Aorta (tissue), 5 donors: ENCODE measurements around the gene MPHOSPH9. TPM values are rescaled to one million over a fixed set of nuclear protein-coding genes. Genes with fewer than 3 reads are reported as not detected.
A peak's percentile ranks its signal among the peaks of the same experiment; 100 is the strongest.

ENCODE experiments used
- ATAC-seq: fragments of 200-7000 bp; cut with Tn5 transposase; one replicate; pipeline ENCODE4 v1.9.1; 2022; ENCODE audit warnings: moderate library complexity; ENCODE audit not compliant: low FRiP score
- DNase-seq, 2 donors: peaks; one replicate each; pipeline ENCODE4 v3.0.0-alpha.2; 2020
- H3K27ac ChIP-seq, 2 donors: one replicate each; pipeline ENCODE4 v1.5.1; 2013; ENCODE audit warnings: low read length in 2 of 2, mild to moderate bottlenecking in 2 of 2, moderate library complexity in 2 of 2, control low read depth in 1 of 2, inconsistent platforms in 1 of 2, low read depth in 1 of 2
- H3K27me3 ChIP-seq, 2 donors: one replicate each; pipeline ENCODE4 v1.6.1; 2013; ENCODE audit warnings: control low read depth in 1 of 2, low read length in 1 of 2, mild to moderate bottlenecking in 1 of 2, moderate library complexity in 1 of 2; ENCODE audit not compliant: insufficient read depth in 2 of 2, control insufficient read depth in 1 of 2
- H3K36me3 ChIP-seq, 2 donors: one replicate each; pipeline ENCODE4 v1.6.1; 2013; ENCODE audit warnings: control low read depth in 1 of 2, low read length in 1 of 2, mild to moderate bottlenecking in 1 of 2; ENCODE audit not compliant: insufficient read depth in 2 of 2, control insufficient read depth in 1 of 2
- H3K4me1 ChIP-seq, 2 donors: one replicate each; pipeline ENCODE4 v1.6.1; 2013; ENCODE audit warnings: low read length in 2 of 2, control low read depth in 1 of 2, mild to moderate bottlenecking in 1 of 2, moderate library complexity in 1 of 2; ENCODE audit not compliant: insufficient read depth in 2 of 2, control insufficient read depth in 1 of 2
- H3K4me3 ChIP-seq, 2 donors: one replicate each; pipeline ENCODE4 v1.5.1; 2013; ENCODE audit warnings: low read length in 2 of 2, control low read depth in 1 of 2, mild to moderate bottlenecking in 1 of 2
- H3K9me3 ChIP-seq: one replicate; pipeline ENCODE4 v1.6.1; 2013; ENCODE audit warnings: mild to moderate bottlenecking, low read length; ENCODE audit not compliant: control insufficient read depth
- WGBS, 2 donors: extraction: QIAGEN DNeasy Blood & Tissue Kit; methylation state at CpG; one replicate each; pipeline ENCODE4 v1.1.7; 2013; 5-methylcytosine and 5-hydroxymethylcytosine counted together
- intact Hi-C, 2 donors: fragments of 100-400 bp; cut with DNase I; formaldehyde crosslinking; loops; one replicate each; pipeline versions ENCODE4 v1.14.2 to v1.15.0; 2022
- long read RNA-seq, 2 donors: library from polyadenylated mRNA; unstranded; transcript quantifications; one replicate each; pipeline ENCODE4 v2.0.0, GENCODE V29; 2020 to 2021
- polyA plus RNA-seq, 2 donors: library from polyadenylated mRNA; stranded (reverse); fragments of 200-250 nt; gene quantifications; one replicate each; pipeline ENCODE4 v1.2.3, GENCODE V29; 2013
- total RNA-seq, 2 donors: library from RNA; stranded (reverse); fragmentation: NEBNext Ultra II Directional; extraction: Animal tissue kit (Norgen Biotek cat#: 25700); gene quantifications; one replicate each; pipeline ENCODE4 v1.2.1, GENCODE V29; 2021
- donor health status: healthy with polysubstance abuse.
- donor health status: Bipolar disorder and iron deficiency.
- donor health status: DM: no; HTN: no; CAD: no.
- donor health status: DM: no; HTN: no; CAD: no.
- donor health status: DM: yes; HTN: yes; CAD: no.

The MPHOSPH9 gene
- 10 to 100 TPM; 13.4 to 25.1 TPM for total RNA-seq
- polyA plus RNA-seq: 1 to 10 TPM; 2.0 to 5.2 TPM
- long read RNA-seq, donor 1, partial matches to known transcripts: 4 of 12 reads
- long read RNA-seq, donor 1, other reads (novel, unspliced or antisense): 8 of 12 reads
- long read RNA-seq, donor 2, partial matches to known transcripts: 1 of 5 reads
- long read RNA-seq, donor 2, other reads (novel, unspliced or antisense): 4 of 5 reads

- no peaks in the 10 kb centered on the region for H3K9me3 ChIP-seq
- intact Hi-C loops: loop anchor here (2.0 to 10.0 kb wide), 5 partner anchors 81 to 368 kb away; partner anchors contain the start of genes OGFOD2 (in 2 of the 2) and PITPNM2 (in 1 of the 2)
- WGBS, 2 donors: 0% methylated on average over 42 to 66 of the region's 66 CpGs
- H3K4me1 ChIP-seq: no peaks in the 10 kb centered on the region
- ATAC-seq: peak; percentile 100
- H3K27me3 ChIP-seq: no peaks in the 10 kb centered on the region
- peak; percentile 99 for DNase-seq
- H3K27ac ChIP-seq: peak within 1 kb of the TSS in 1 of 2 donors; percentile 80
- no peaks in the 10 kb centered on the region for H3K36me3 ChIP-seq
- H3K4me3 ChIP-seq: peak within 1 kb of the TSS; percentile 46 to 77
Measured at GRCh38 chr12:123232807-123233504, at the start of gene MPHOSPH9, which contains the start of gene MTRFR. Gene MPHOSPH9 (minus strand): TSS chr12:123233141. CDS start chr12:123230364, 2,777 bp downstream. Gene MTRFR (plus strand): TSS chr12:123233436. CDS start chr12:123253675, 20,239 bp downstream.

- no peak overlapping the region for H3K27ac ChIP-seq
- no peaks in the 10 kb centered on the region for H3K9me3 ChIP-seq
- H3K4me1 ChIP-seq: no peaks in the 10 kb centered on the region
- H3K36me3 ChIP-seq: no peaks in the 10 kb centered on the region
- no peak overlapping the region for H3K4me3 ChIP-seq
- intact Hi-C loops: no loop called here
- WGBS, 2 donors: 86 to 91% methylated on average over 10 of the region's 10 CpGs
- ATAC-seq (no peak), DNase-seq (no peak)
- no peaks in the 10 kb centered on the region for H3K27me3 ChIP-seq
Measured at GRCh38 chr12:123282111-123282510, 49.2 kb upstream of the MPHOSPH9 start.

GRCh38 chr12:123280971-123281370, 48.0 kb upstream of the MPHOSPH9 start:
- WGBS, 2 donors: 86 to 95% methylated on average over 2 of the region's 2 CpGs
- Histone ChIP-seq H3K36me3 (no peaks in the 10 kb centered on the region), H3K27ac (no peak overlapping the region), H3K27me3 (no peaks in the 10 kb centered on the region), H3K9me3 (no peaks in the 10 kb centered on the region), H3K4me3 (no peak overlapping the region), H3K4me1 (no peaks in the 10 kb centered on the region)
- DNase-seq (no peak), ATAC-seq (no peak)
- intact Hi-C loops: no loop called here

- ATAC-seq (no peak), DNase-seq (no peak)
- no peak overlapping the region for H3K4me3 ChIP-seq
- no peak overlapping the region for H3K27ac ChIP-seq
- 88 to 89% methylated on average over 2 of the region's 2 CpGs for WGBS, 2 donors
- H3K27me3 ChIP-seq: no peaks in the 10 kb centered on the region
- intact Hi-C loops: no loop called here
- H3K4me1 ChIP-seq: no peaks in the 10 kb centered on the region
- no peaks in the 10 kb centered on the region for H3K9me3 ChIP-seq
- H3K36me3 ChIP-seq: no peaks in the 10 kb centered on the region
Measured at GRCh38 chr12:123278101-123278627, 45.2 kb upstream of the MPHOSPH9 start.

DNA sequence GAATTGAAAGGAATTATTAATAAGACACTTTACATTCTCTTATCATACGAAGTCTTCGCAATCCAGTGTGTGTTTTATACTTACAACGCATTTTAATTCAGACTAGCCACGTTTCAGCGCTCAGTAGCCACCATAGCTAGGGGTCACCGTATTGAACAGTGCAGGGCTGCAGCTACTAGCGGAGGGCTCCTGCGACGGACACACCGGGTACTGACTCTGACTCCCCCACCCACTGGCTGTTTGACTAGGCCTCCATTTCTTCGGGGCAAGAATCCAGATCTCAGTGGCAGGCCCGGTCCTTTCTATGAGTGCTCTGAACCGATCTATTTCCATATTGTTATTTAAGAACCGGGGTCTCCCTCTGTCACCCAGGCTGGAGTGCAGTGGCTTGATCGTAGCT, 40.2 kb upstream of the MPHOSPH9 start:
- intact Hi-C loops: no loop called here
- no peaks in the 10 kb centered on the region for H3K27me3 ChIP-seq
- no peak overlapping the region for H3K4me3 ChIP-seq
- no peaks in the 10 kb centered on the region for H3K4me1 ChIP-seq
- no peak overlapping the region for H3K27ac ChIP-seq
- WGBS, 2 donors: 87 to 88% methylated on average over 15 of the region's 15 CpGs
- no peaks in the 10 kb centered on the region for H3K36me3 ChIP-seq
- ATAC-seq (no peak), DNase-seq (peak in 1 of 2 donors; percentile 57)
- H3K9me3 ChIP-seq: no peaks in the 10 kb centered on the region

DNA sequence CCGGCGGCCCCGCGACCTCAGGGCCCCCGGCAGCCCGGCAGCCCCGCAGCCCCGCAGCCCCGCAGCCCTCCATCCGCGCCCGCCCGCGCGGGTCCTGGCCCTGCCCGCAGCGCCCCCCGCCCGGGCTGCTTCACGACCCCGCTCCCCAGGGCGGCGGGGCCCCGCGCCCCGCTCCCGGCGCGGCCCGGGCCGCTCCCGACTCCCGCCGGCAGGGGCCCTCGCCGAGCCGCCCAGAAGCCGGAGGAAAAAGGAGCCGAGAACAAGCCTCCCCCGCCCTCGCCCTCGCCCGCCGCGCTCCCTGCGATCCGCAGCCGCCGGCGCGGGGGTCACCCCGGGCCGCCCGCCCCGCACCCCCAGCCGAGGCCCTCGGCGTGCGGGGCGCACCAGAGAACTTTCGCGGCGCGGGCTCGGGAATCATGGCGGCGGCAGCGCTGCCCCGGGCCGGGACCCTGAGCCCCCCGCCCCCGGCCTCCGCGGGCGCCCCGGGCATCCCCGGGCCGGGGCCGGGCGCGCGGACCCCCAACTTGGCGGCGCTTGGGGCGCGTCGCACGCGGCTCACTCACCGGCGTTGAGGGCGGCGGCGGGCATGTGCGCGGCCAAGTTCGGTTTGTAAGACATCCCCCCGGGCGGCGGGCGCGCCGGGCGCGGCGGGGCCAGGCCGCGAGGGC, 38.2 kb upstream of the MPHOSPH9 start:
- Histone ChIP-seq H3K27me3 (no peaks in the 10 kb centered on the region), H3K4me3 (peak overlapping the region; percentile 90 to 95), H3K27ac (no peak overlapping the region), H3K4me1 (no peaks in the 10 kb centered on the region), H3K9me3 (no peaks in the 10 kb centered on the region), H3K36me3 (peaks cover 0 to 2% of the 10 kb centered on the region in 2 donors)
- ATAC-seq (peak; percentile 66), DNase-seq (peak; percentile 83 to 92)
- WGBS, 2 donors: 0 to 1% methylated on average over 44 to 108 of the region's 108 CpGs
- intact Hi-C loops: no loop called here

- WGBS, 2 donors: 0% methylated on average over 40 to 51 of the region's 51 CpGs
- intact Hi-C loops: no loop called here
Measured at GRCh38 chr12:123270214-123271000, 37.5 kb upstream of the MPHOSPH9 start.

GRCh38 chr12:123269896-123270213, 36.9 kb upstream of the MPHOSPH9 start:
- Histone ChIP-seq H3K4me3 (peak overlapping the region; percentile 90 to 95), H3K27ac (peak overlapping the region; percentile 15 to 59), H3K9me3 (no peaks in the 10 kb centered on the region), H3K4me1 (no peaks in the 10 kb centered on the region), H3K36me3 (peaks cover 0 to 4% of the 10 kb centered on the region in 2 donors), H3K27me3 (no peaks in the 10 kb centered on the region)
- DNase-seq: peak in 1 of 2 donors; percentile 50
- ATAC-seq: no peak
- intact Hi-C loops: no loop called here
- WGBS, 2 donors: 1% methylated on average over 7 of the region's 7 CpGs

More at GRCh38 chr12:123270214-123271000, 37.5 kb upstream of the MPHOSPH9 start:
- H3K9me3 ChIP-seq: no peaks in the 10 kb centered on the region
- peaks cover 0 to 2% of the 10 kb centered on the region in 2 donors for H3K36me3 ChIP-seq
- DNase-seq: peak; percentile 59 to 79
- no peaks in the 10 kb centered on the region for H3K27me3 ChIP-seq
- peak; percentile 1 for ATAC-seq
- peak overlapping the region; percentile 90 to 95 for H3K4me3 ChIP-seq
- H3K4me1 ChIP-seq: no peaks in the 10 kb centered on the region
- peak overlapping the region in 1 of 2 donors; percentile 15 for H3K27ac ChIP-seq
